Measurements from ENCODE around the gene VPS4B.

VPS4B gene

GRCh38 chr18:63350230-63350629 lies 72.0 kb downstream of the VPS4B start:
- no peak for DNase-seq (ENCODE audit: low read depth in 2 of 2)
- H3K4me3 ChIP-seq (replicated peaks in 1 of 2; ENCODE audit: low read depth in 2 of 2, low read length in 2 of 2) = no peak overlapping the region
- TF ChIP-seq CTCF (IDR thresholded peaks at IDR 0.05; ENCODE audit: low read depth, low read length) = no peak

GRCh38 chr18:63348508-63349136 lies 73.7 kb downstream of the VPS4B start:
- H3K4me3 ChIP-seq (replicated peaks in 1 of 2; ENCODE audit: low read depth in 2 of 2, low read length in 2 of 2) = no peak overlapping the region
- no peak for TF ChIP-seq CTCF (IDR thresholded peaks at IDR 0.05; ENCODE audit: low read depth, low read length)
- no peak for DNase-seq (ENCODE audit: low read depth in 2 of 2)

- no peak for TF ChIP-seq CTCF (IDR thresholded peaks at IDR 0.05; ENCODE audit: low read depth, low read length)
- no peak for DNase-seq (ENCODE audit: low read depth in 2 of 2)
- H3K4me3 ChIP-seq (replicated peaks in 1 of 2; ENCODE audit: low read depth in 2 of 2, low read length in 2 of 2) = no peak overlapping the region
Measured at GRCh38 chr18:63346480-63347183, 75.6 kb downstream of the VPS4B start.

GRCh38 chr18:63346031-63346430 lies 76.2 kb downstream of the VPS4B start:
- H3K4me3 ChIP-seq (replicated peaks in 1 of 2; ENCODE audit: low read depth in 2 of 2, low read length in 2 of 2) = no peak overlapping the region
- peak in 1 of 2 donors; percentile 7 for DNase-seq (ENCODE audit: low read depth in 2 of 2)

GRCh38 chr18:63344918-63345317 lies 77.4 kb downstream of the VPS4B start:
- TF ChIP-seq CTCF (IDR thresholded peaks at IDR 0.05; ENCODE audit: low read depth, low read length) = no peak
- no peak overlapping the region for H3K4me3 ChIP-seq (replicated peaks in 1 of 2; ENCODE audit: low read depth in 2 of 2, low read length in 2 of 2)
- no peak for DNase-seq (ENCODE audit: low read depth in 2 of 2)

More at GRCh38 chr18:63346031-63346430, 76.2 kb downstream of the VPS4B start:
- TF ChIP-seq CTCF (IDR thresholded peaks at IDR 0.05; ENCODE audit: low read depth, low read length) = no peak

GRCh38 chr18:63344263-63344662 lies 78.0 kb downstream of the VPS4B start:
- H3K4me3 ChIP-seq (replicated peaks in 1 of 2; ENCODE audit: low read depth in 2 of 2, low read length in 2 of 2) = no peak overlapping the region
- no peak for DNase-seq (ENCODE audit: low read depth in 2 of 2)
- no peak for TF ChIP-seq CTCF (IDR thresholded peaks at IDR 0.05; ENCODE audit: low read depth, low read length)
